NCI-H1930 (cell line): Measurements from ENCODE around the gene PLTP.
"Not testable (repeated sequence)": the region's sequence is repeated elsewhere in the genome, so short reads cannot be mapped to it uniquely, and the experiment has no call there.

Experiments
- DNase-seq, 2 experiments: peaks; one replicate each; lab custom pipeline; 2025; lab: John Stamatoyannopoulos, UW

Gene PLTP

GRCh38 chr20:45911486-45912343, at the start of gene PLTP:
Gene PLTP, minus strand, starts transcription at chr20:45912155. Its CDS starts 703 bp downstream, at chr20:45911452.
- DNase-seq: no peak

GRCh38 chr20:45959956-45960630, 48.1 kb upstream of the PLTP start:
- DNase-seq: no peak

- DNase-seq: no peak
Measured at GRCh38 chr20:45959126-45959525, 47.2 kb upstream of the PLTP start.

- no peak for DNase-seq
Measured at GRCh38 chr20:45958593-45958992, 46.6 kb upstream of the PLTP start.

- DNase-seq: no peak
Measured at GRCh38 chr20:45957021-45957941, 45.3 kb upstream of the PLTP start.

- DNase-seq: not testable (repeated sequence)
Measured at GRCh38 chr20:45956326-45956725, 44.4 kb upstream of the PLTP start.

GRCh38 chr20:45953672-45954071, 41.7 kb upstream of the PLTP start:
- DNase-seq: no peak

GRCh38 chr20:45952861-45953260, 40.9 kb upstream of the PLTP start:
- DNase-seq: no peak

- no peak for DNase-seq
Measured at GRCh38 chr20:45951925-45952834, 40.2 kb upstream of the PLTP start.

- no peak for DNase-seq
Measured at GRCh38 chr20:45950330-45950646, 38.3 kb upstream of the PLTP start.

- no peak for DNase-seq
Measured at GRCh38 chr20:45949542-45950329, 37.8 kb upstream of the PLTP start.

- DNase-seq: no peak
Measured at GRCh38 chr20:45948742-45949541, 37.0 kb upstream of the PLTP start.

GRCh38 chr20:45948261-45948733, 36.3 kb upstream of the PLTP start:
- no peak for DNase-seq

GRCh38 chr20:45947110-45947866, 35.3 kb upstream of the PLTP start:
- no peak for DNase-seq

- DNase-seq: no peak
Measured at GRCh38 chr20:45946149-45946970, 34.4 kb upstream of the PLTP start.

- DNase-seq: no peak
Measured at GRCh38 chr20:45945678-45946148, 33.8 kb upstream of the PLTP start.

- no peak for DNase-seq
Measured at GRCh38 chr20:45944965-45945677, 33.2 kb upstream of the PLTP start.
